Gastrocnemius medialis (tissue), 4 donors: ENCODE data around the gene IL18R1.

Source experiments
- CTCF ChIP-seq, 5 experiments: fragments of 450-650 bp in 3 of 5; fragments of 200-600 bp in 2 of 5; sonication (generic) in 2 of 5; IDR thresholded peaks in 4 of 5; conservative IDR thresholded peaks in 1 of 5; 1 replicate in 4 of 5; 2 replicates in 1 of 5; pipeline ENCODE4 v1.5.1; 2016 to 2019; ENCODE audit warnings: antibody characterized with exemption in 5 of 5, mild to moderate bottlenecking in 3 of 5, moderate library complexity in 3 of 5
- POLR2A ChIP-seq, 2 donors: fragments of 450-650 bp; IDR thresholded peaks; one replicate each; pipeline ENCODE4 v1.6.1; 2017; ENCODE audit warnings: antibody characterized with exemption in 2 of 2, mild to moderate bottlenecking in 2 of 2, moderate library complexity in 2 of 2

GRCh38 chr2:102442967-102443828, 87.6 kb downstream of the IL18R1 start:
- TF ChIP-seq POLR2A (IDR thresholded peaks at IDR 0.05) = no peak
- peak in 4 of 5 experiments; percentile 7 to 60 (median 39) for TF ChIP-seq CTCF (IDR thresholded peaks at IDR 0.05 in 4 of 5, conservative IDR thresholded peaks at IDR 0.05 in 1 of 5)
